Activated naive CD8-positive, alpha-beta T cell treated with anti-CD3 and anti-CD28 coated beads, Interleukin-2, amount 50 U/mL, for 24 hours (primary cell): ENCODE measurements around the gene ITM2A.
A peak's percentile ranks its signal among the peaks of the same experiment; 100 is the strongest.

Source experiments
- ATAC-seq: fragments of 150-1000 bp; cut with Tn5 transposase; one replicate; pipeline ENCODE4 v1.10.0; 2021
- DNase-seq: peaks from one replicate; pipeline ENCODE4 v3.0.0; 2021
- H3K27ac Mint-ChIP-seq: one replicate; pipeline ENCODE4 v1.8.0; 2021; ENCODE audit warnings: mild to moderate bottlenecking, mixed read lengths
- H3K27me3 Mint-ChIP-seq: one replicate; pipeline ENCODE4 v1.8.0; 2021; ENCODE audit warnings: mixed read lengths
- H3K36me3 Mint-ChIP-seq: one replicate; pipeline ENCODE4 v1.8.0; 2021; ENCODE audit warnings: low read depth, mixed read lengths
- H3K4me1 Mint-ChIP-seq: one replicate; pipeline ENCODE4 v1.8.0; 2021; ENCODE audit warnings: mixed read lengths
- H3K4me3 Mint-ChIP-seq: one replicate; pipeline ENCODE4 v1.8.0; 2021; ENCODE audit warnings: mild to moderate bottlenecking, moderate library complexity, mixed read lengths
- H3K9me3 Mint-ChIP-seq: one replicate; pipeline ENCODE4 v1.8.0; 2021; ENCODE audit warnings: mixed read lengths

The ITM2A gene

DNA sequence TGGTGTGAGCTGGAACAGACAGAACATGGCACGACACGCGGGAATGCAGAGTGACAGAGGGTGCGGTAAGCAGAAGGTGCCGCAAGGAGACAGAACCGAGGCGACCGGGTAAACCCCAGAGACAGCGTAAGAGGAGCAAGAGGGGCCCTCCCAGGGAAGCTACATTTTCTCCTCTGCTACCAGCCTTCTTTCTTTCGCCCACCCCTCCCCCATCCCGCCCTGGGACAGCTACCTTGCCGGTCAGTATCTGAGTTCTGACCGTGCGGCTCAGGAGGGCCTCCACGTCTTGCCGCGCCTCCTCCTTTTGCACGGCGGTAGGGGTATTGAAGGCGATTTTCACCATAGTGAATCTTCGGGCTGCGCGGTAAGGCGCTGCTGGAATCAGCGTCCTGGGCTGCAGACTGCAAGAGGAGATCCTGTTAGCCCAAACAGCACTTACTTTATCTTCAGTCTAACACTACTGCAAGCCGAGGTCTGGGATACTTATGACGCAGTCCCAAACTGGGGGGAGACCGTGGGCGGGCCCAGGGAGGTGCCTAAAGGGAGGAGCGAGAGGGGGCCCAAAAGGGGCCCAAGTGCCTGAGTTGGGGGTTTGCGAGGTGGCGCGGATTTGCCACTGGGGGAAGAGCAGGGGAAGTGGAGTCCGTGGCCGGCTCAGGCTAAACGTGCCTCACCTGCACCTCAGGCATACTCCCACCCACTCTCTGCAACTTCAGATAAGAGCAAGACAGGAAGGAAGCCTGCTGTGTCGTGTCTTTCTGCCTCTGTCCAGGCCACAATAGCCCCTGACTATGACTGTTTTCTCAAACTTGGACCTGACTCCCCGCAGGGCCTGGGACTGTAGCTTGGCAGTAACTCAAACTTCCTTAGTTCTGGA, at the start of gene ITM2A:
Gene ITM2A, minus strand, starts transcription at position 462 of the 877 bp plus-strand sequence. Its CDS starts 119 bp downstream, at position 343.
- DNase-seq (peak; percentile 59), ATAC-seq (peak; percentile 77)
- no peaks in the 10 kb centered on the region for H3K27me3 Mint-ChIP-seq
- peak within 1 kb of the TSS; percentile 90 for H3K4me3 Mint-ChIP-seq
- no peaks in the 10 kb centered on the region for H3K9me3 Mint-ChIP-seq
- peak within 1 kb of the TSS; percentile 89 for H3K27ac Mint-ChIP-seq
- peaks cover 8% of the 10 kb centered on the region for H3K36me3 Mint-ChIP-seq
- H3K4me1 Mint-ChIP-seq: peaks cover 27% of the 10 kb centered on the region

DNA sequence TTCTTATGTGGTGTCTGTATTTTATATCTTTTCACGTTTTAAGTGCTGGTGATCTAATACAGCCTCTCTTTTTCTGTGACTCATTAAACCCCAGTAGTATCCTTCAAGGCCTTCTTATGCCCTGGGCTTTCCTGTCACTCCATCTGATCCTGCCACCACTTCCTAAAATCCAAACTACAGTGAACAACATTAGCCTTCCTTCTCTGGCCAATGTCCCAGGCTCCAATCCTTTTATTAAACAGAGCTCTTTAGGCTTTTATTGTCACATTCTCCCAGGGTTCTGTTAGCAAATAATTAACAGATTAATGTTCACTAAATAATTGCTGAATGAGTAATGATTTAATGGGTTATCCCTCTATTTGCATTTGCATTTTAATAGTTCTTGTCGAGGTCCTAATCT, 47.9 kb upstream of the ITM2A start:
- Mint-ChIP-seq H3K27me3 (no peaks in the 10 kb centered on the region), H3K9me3 (no peaks in the 10 kb centered on the region), H3K4me1 (peaks cover 1% of the 10 kb centered on the region), H3K36me3 (no peaks in the 10 kb centered on the region), H3K4me3 (no peak overlapping the region), H3K27ac (no peak overlapping the region)
- ATAC-seq (no peak), DNase-seq (no peak)

DNA sequence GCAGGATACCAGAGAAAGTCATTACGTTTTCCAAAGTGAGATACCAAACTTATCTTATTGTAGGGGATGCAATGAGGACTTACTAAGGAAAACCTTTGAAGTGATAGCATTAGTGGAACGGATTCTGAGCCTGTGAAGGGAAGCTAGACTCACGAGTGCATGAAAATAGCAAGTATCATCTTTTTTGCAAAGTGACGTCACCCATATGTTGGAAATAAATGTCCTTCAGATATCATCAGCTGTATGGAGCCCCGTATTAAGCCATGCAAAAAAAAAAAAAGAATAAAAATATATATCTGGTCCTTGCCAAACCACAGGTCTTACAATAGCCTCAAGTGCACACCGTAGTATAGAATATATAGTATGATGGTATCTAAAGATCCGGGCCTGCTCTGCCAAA, 46.8 kb upstream of the ITM2A start:
- no peak overlapping the region for H3K4me3 Mint-ChIP-seq
- ATAC-seq: no peak
- no peak overlapping the region for H3K27ac Mint-ChIP-seq

DNA sequence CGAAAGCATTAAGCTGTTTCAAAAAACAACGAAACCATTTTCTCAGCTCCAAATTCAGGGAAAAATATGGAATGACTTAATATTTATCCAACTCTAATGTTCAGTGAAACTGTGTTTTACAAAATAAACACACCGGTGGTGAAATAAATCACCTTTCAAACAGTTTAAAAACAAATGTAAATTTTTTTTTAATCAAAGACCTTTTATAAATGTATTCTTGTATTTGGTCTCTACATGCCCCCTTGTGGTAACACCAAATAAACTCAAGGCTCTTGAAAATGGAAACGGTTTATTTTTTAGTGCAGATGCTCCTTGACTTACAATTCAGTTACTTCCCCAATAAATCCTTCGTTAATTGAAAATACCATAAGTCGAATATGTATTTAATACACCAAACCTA, 45.8 kb upstream of the ITM2A start:
- Mint-ChIP-seq H3K36me3 (no peaks in the 10 kb centered on the region), H3K27ac (no peak overlapping the region), H3K9me3 (no peaks in the 10 kb centered on the region), H3K4me1 (peaks cover 11% of the 10 kb centered on the region), H3K4me3 (peak overlapping the region; percentile 59), H3K27me3 (no peaks in the 10 kb centered on the region)
- ATAC-seq (no peak), DNase-seq (no peak)

More for the DNA sequence above, 46.8 kb upstream of the ITM2A start:
- Mint-ChIP-seq H3K36me3 (no peaks in the 10 kb centered on the region), H3K4me1 (peaks cover 7% of the 10 kb centered on the region), H3K9me3 (no peaks in the 10 kb centered on the region), H3K27me3 (no peaks in the 10 kb centered on the region)
- no peak for DNase-seq

DNA sequence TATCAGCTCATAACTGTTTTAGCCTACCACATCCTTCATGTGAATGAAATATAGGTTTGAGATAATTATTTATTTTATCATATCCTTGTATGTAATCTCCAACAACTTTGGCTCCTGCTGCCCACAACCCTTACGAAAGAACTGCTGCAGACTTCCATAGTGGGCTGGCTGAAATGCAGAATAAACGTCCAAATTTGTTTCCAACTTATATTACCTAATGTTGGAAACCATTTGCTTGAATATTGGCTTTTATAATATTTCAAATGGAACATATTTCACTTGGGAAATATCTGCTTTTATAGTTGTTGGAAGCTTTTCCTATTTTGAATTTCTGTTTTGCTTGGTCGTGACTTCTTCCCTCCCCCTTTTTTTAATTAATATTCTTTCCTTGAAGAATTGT, 45.0 kb upstream of the ITM2A start:
- Mint-ChIP-seq H3K27ac (no peak overlapping the region), H3K4me3 (peak overlapping the region; percentile 59), H3K36me3 (no peaks in the 10 kb centered on the region), H3K9me3 (no peaks in the 10 kb centered on the region), H3K4me1 (peaks cover 11% of the 10 kb centered on the region), H3K27me3 (no peaks in the 10 kb centered on the region)
- ATAC-seq (no peak), DNase-seq (no peak)

DNA sequence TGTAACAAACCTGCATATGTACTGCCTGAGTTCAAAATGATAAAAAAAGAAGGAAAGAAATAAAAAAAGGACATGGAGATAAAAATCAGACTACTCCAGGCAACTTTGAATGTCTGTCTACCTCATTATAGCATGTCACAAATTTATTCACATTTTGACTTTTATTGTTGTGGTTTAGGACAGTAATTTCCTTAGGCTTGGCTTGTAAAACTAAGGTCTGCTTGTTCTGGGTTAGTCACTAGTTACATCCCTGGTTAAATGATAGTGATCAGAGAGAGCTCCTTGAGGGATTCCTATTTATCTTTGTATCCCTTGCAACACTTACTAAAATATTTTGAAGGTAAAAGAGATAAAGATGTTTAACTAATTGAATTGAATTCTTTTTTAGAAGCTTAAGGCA, 42.5 kb upstream of the ITM2A start:
- H3K27me3 Mint-ChIP-seq: no peaks in the 10 kb centered on the region
- H3K4me3 Mint-ChIP-seq: no peak overlapping the region
- H3K36me3 Mint-ChIP-seq: no peaks in the 10 kb centered on the region
- H3K4me1 Mint-ChIP-seq: peaks cover 11% of the 10 kb centered on the region
- no peak overlapping the region for H3K27ac Mint-ChIP-seq
- peaks cover 11% of the 10 kb centered on the region for H3K9me3 Mint-ChIP-seq
- ATAC-seq (no peak), DNase-seq (no peak)

DNA sequence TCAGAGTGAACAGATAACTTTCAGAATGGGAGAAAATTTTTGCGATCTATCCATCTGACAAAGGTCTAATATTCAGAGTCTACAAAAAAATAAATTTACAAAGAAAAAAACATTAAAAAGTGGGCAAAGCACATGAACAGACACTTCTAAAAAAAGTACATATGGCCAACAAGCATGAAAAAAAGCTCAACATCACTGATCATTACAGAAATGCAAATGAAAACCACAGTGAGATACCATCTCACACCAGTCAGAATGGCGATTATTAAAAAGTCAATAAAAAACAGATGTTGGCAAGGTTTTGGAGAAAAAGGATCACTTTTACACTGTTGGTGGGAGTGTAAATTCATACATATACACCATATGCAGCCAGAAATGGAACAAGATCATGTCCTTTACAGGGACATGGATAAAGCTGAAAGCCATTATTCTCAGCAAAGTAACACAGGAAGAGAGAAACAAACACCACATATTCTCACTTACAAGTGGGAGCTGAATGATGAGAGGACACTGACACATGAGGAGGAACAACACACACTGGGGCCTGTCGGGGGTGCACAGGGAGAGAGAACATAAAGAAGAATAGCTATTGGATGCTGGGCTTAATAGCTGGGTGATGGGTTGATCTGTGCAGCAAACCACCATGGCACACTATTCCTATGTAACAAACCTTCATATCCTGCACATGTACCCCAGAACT, 41.6 kb upstream of the ITM2A start:
- Mint-ChIP-seq H3K9me3 (peaks cover 11% of the 10 kb centered on the region), H3K27me3 (no peaks in the 10 kb centered on the region), H3K36me3 (no peaks in the 10 kb centered on the region), H3K4me3 (no peak overlapping the region), H3K27ac (no peak overlapping the region), H3K4me1 (peaks cover 11% of the 10 kb centered on the region)
- ATAC-seq (no peak), DNase-seq (no peak)

DNA sequence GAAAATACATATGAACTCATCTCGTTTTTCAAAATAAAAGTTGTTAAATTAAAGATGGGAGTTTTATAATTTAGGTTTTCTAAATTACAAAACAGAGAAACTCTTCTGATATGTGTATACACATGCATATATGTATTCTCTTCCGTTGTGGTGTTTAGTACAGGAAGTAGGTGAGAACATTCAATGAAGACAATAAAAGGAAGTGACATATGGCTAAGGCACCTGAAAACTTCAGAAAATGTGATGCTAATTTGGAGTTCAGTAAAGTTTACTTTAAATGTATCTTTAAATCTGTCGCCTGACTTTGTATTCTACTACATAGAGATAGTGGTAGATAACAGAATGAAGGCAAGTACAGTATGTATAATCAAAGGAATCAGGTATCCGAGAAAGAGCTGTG, 33.5 kb upstream of the ITM2A start:
- H3K9me3 Mint-ChIP-seq: peaks cover 17% of the 10 kb centered on the region
- no peaks in the 10 kb centered on the region for H3K36me3 Mint-ChIP-seq
- no peak overlapping the region for H3K27ac Mint-ChIP-seq
- ATAC-seq (no peak), DNase-seq (no peak)
- H3K27me3 Mint-ChIP-seq: no peaks in the 10 kb centered on the region
- peaks cover 3% of the 10 kb centered on the region for H3K4me1 Mint-ChIP-seq
- no peak overlapping the region for H3K4me3 Mint-ChIP-seq

DNA sequence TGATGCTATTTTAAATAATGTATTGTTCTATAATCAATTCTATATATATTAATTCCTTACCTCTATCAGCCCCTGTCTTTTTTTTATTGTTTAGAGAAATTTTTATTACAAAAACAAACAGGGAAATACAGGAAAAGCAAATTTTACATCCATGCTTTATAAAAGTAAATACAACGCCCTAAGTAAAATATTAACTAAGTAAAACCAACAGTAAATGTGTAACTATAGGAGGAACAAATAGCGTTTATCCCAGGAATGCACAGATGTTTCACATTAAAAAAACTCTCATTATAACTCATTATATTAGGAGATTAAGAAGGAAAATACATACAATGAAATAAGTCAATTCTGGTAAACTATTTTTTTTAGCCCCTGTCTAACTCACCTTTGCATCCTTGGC, 8.2 kb upstream of the ITM2A start:
- no peak overlapping the region for H3K4me3 Mint-ChIP-seq
- peaks cover 3% of the 10 kb centered on the region for H3K4me1 Mint-ChIP-seq
- no peak overlapping the region for H3K27ac Mint-ChIP-seq
- ATAC-seq (no peak), DNase-seq (no peak)
- no peaks in the 10 kb centered on the region for H3K27me3 Mint-ChIP-seq
- no peaks in the 10 kb centered on the region for H3K9me3 Mint-ChIP-seq
- peaks cover 1% of the 10 kb centered on the region for H3K36me3 Mint-ChIP-seq

DNA sequence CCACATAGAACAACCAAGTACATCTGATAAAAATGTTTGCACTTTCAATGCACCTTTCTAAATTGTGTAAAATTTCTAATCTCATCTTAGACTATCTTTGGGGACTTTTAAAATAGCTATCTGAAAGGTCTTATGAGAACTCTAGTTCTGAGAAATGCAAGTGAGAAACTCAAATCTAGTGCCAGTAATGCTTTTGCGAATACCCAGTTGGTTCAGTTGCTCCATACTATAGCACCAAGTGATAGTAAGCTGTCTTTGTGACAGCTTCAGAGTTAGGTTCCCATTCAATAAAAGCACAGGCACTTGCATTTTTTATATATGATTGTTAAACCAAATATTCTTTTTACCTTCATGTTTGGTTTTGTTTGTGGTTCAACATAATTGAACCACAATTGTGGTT, 4.5 kb upstream of the ITM2A start:
- peaks cover 16% of the 10 kb centered on the region for H3K4me1 Mint-ChIP-seq
- peaks cover 1% of the 10 kb centered on the region for H3K36me3 Mint-ChIP-seq
- no peaks in the 10 kb centered on the region for H3K27me3 Mint-ChIP-seq
- no peak overlapping the region for H3K27ac Mint-ChIP-seq
- H3K4me3 Mint-ChIP-seq: no peak overlapping the region
- no peaks in the 10 kb centered on the region for H3K9me3 Mint-ChIP-seq
- ATAC-seq (no peak), DNase-seq (no peak)

DNA sequence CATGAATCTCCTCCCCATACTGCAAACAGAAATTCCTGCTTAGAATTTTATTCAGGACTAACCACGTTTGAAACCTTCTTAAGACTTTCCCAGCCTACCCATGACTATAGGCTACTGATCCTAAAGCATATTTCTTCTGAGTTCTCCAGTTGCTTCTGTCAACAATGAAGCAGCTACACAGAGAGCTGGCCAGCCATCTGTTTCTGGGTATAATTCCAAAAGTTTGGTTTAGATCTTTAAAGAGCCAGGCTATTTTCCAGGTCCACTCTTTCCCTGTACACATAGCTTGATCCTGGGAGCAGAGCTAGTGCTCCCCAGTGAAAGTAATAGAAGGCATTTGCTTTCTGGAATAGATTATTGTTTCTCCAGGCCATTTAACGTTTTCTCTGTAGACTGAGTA, 4.0 kb upstream of the ITM2A start:
- Mint-ChIP-seq H3K36me3 (peaks cover 1% of the 10 kb centered on the region), H3K27me3 (no peaks in the 10 kb centered on the region), H3K9me3 (no peaks in the 10 kb centered on the region), H3K4me1 (peaks cover 16% of the 10 kb centered on the region), H3K4me3 (no peak overlapping the region), H3K27ac (no peak overlapping the region)
- no peak for ATAC-seq
- DNase-seq: no peak

DNA sequence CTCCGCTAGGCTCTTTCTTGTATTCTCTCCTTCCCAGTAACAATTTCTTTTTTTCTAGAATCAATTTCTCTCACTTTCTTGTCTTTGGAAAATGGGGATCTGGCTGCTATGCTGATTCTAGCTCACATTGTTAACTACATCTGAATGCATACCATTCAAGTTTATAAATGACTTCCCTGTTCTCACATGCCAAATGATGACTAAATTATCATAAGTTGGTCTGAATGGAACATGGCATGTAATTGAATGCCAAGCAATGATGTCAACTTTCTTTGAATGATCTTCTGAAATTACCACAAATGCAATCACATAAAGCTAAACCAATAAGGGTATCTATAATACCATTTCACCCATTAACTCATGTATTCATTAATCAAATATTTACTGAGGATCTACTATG, 2.7 kb upstream of the ITM2A start:
- Mint-ChIP-seq H3K9me3 (no peaks in the 10 kb centered on the region), H3K36me3 (peaks cover 1% of the 10 kb centered on the region), H3K4me1 (peaks cover 16% of the 10 kb centered on the region), H3K27me3 (no peaks in the 10 kb centered on the region), H3K27ac (no peak overlapping the region), H3K4me3 (no peak overlapping the region)
- DNase-seq (no peak), ATAC-seq (no peak)

DNA sequence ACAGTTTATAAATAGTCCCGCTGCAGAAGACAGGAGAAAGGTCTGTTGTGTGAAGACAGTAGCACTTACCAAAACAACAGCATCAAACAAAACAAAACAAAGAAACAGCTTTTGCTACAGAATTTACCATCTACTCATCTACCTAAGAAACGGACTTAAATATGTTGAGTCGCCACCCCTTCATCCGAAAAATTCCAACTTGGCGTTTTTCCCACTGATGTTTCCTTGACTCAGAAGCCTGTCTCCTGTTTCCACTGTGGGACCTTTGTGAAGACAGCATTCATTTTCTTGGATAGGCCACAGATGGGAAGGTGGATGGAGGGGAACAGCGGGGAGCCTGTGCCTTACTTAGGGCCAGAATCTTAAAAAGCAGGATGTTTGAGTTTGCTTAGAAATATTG, 1.3 kb upstream of the ITM2A start:
- Mint-ChIP-seq H3K4me3 (no peak overlapping the region), H3K9me3 (no peaks in the 10 kb centered on the region), H3K27ac (no peak overlapping the region), H3K27me3 (no peaks in the 10 kb centered on the region), H3K4me1 (peaks cover 20% of the 10 kb centered on the region), H3K36me3 (no peaks in the 10 kb centered on the region)
- ATAC-seq (no peak), DNase-seq (no peak)

DNA sequence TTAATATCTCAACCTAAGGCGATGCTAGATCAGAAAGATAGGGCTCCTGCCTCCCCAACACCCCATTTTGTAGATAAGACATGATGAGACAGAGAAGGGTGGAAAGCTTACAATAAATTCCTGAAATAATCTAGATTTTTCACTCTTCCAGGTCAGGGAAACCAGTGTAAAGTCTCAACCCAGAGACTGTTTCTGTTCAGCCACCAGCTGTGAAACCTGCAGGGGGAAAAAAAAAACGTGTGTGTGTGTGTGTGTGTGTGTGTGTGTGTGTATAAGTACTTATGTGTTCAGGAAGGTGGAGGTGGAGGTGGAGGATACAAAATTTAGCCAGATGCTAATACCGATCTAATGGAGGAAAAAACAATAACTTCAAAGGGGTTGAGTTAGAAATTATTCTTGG, 773 bp upstream of the ITM2A start:
- no peak for ATAC-seq
- peaks cover 1% of the 10 kb centered on the region for H3K36me3 Mint-ChIP-seq
- H3K27ac Mint-ChIP-seq: peak overlapping the region; percentile 89
- no peaks in the 10 kb centered on the region for H3K27me3 Mint-ChIP-seq
- no peak for DNase-seq
- peak overlapping the region; percentile 90 for H3K4me3 Mint-ChIP-seq
- H3K9me3 Mint-ChIP-seq: no peaks in the 10 kb centered on the region
- peaks cover 22% of the 10 kb centered on the region for H3K4me1 Mint-ChIP-seq

DNA sequence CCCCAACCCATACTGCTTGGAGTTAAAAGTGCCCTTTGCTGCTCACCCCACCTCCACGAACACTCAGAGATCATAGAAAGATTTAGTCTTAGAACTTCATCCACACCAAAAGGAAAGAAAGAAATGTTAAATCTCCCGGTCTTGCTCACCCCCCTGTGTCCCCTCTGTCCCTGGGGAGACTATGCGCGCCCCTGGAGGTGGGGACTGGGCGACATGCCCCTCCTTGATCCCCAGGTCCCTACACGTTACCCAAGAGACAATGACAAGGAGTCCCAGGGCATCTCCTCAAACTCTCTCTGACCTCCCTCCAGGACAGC, 620 bp downstream of the ITM2A start:
- H3K36me3 Mint-ChIP-seq: peaks cover 14% of the 10 kb centered on the region
- H3K4me1 Mint-ChIP-seq: peaks cover 29% of the 10 kb centered on the region
- H3K9me3 Mint-ChIP-seq: no peaks in the 10 kb centered on the region
- peak overlapping the region; percentile 90 for H3K4me3 Mint-ChIP-seq
- peak overlapping the region; percentile 89 for H3K27ac Mint-ChIP-seq
- ATAC-seq (no peak), DNase-seq (no peak)
- H3K27me3 Mint-ChIP-seq: no peaks in the 10 kb centered on the region
